ENCODE data around the gene ORM2.
"Not testable (repeated sequence)": the region's sequence is repeated elsewhere in the genome, so short reads cannot be mapped to it uniquely, and the experiment has no call there.

The ORM2 gene

GRCh38 chr9:114314881-114315722 lies 14.6 kb upstream of the ORM2 start:
- DNase-seq: no peak

- no peak for DNase-seq
Observed at GRCh38 chr9:114315723-114316363, 13.8 kb upstream of the ORM2 start.

DNA sequence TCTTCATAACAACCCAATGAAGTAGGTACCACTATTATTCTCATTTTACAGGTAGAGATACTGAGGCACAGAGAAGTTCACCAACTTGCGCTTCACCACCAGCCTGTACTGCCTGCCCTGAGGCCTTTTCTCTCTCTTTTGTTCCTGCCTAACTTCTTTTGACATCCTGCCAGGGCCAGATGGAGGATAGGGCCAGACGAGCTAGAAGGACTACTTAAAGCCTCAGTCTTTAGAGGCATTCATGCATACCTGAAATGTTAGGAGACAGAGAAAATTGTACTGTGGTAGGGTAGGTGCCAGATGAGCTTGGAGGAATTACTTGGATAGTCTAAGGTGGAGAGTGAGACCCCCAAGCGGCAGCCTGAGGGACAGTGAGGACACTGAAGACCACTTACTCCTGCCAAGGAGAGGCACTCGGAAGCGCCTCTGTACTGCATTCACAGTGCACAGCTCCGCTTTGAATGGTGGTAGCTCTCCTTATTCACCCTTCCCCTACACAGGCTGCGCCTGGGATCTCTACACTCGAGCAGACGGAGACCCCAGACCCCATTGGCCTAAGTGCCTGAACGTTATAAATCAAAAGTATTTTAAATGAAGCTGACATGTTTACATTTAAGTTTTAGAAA lies 13.0 kb upstream of the ORM2 start:
- no peak for DNase-seq

- DNase-seq: peak in 1 of 5 donors; percentile 66
Observed at GRCh38 chr9:114317665-114318357, 11.9 kb upstream of the ORM2 start.

- no peak for DNase-seq
Observed at GRCh38 chr9:114318416-114318815, 11.3 kb upstream of the ORM2 start.

- no peak for DNase-seq
Observed at GRCh38 chr9:114319147-114319546, 10.5 kb upstream of the ORM2 start.

GRCh38 chr9:114320710-114321109 lies 9.0 kb upstream of the ORM2 start:
- DNase-seq: not testable (repeated sequence)

GRCh38 chr9:114321759-114322158 lies 7.9 kb upstream of the ORM2 start:
- DNase-seq: no peak

DNA sequence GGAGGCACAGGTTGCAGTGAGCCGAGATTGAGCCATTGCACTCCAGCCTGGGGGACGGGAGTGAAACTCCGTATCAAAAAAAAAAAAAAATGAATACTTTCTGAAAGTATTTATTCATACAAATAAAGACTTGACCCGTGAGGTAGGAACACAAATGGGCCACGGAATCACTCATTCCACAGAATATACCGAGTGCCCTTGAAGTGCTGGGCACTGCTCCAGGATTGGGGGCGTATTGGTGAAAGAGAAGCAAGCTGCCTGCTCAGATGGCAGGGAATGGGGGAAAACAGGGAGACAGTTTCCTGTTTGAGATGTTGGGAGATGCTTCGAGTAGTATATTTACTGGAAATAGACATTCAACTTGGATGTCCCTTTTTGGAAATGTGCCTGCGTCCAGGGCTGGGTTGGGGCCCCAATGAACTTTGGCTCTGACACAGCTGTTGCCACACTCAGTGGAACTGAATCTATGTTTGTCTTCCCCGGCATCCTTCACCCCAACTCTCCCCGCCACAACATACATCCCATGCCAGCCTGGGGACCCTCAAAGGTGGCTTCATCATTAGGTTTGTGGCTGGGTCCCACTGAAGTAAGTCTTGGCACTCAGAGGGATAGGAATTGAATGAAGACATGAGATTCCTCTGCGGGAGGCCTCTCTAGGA lies 7.4 kb upstream of the ORM2 start:
- not testable (repeated sequence) for DNase-seq

DNA sequence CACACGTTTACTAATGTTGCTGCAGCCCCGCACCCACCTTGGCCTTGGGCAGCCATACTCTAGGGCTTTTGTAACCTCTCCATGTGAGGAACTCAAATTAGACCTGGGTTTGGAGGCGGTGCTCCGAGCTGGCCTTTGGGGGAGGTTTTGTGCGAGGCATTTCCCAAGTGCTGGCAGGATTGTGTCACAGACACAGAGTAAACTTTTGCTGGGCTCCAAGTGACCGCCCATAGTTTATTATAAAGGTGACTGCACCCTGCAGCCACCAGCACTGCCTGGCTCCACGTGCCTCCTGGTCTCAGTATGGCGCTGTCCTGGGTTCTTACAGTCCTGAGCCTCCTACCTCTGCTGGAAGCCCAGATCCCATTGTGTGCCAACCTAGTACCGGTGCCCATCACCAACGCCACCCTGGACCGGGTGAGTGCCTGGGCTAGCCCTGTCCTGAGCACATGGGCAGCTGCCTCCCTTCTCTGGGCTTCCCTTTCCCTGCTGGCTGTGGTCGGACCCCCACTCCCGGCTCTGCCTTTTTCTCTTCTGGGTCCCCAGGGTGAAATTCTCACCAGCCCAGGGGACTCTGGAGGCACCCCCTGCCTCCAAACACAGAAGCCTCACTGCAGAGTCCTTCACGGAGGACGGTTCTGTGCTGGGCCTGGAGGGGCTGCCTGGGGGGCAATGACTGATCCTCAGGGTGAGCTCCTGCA lies 6.7 kb upstream of the ORM2 start, which contains the start of gene ORM1:
TSS of gene ORM1 (plus strand) at position 268 of the 701 bp plus-strand sequence. CDS start at position 304, 36 bp downstream.
- not testable (repeated sequence) for DNase-seq

DNA sequence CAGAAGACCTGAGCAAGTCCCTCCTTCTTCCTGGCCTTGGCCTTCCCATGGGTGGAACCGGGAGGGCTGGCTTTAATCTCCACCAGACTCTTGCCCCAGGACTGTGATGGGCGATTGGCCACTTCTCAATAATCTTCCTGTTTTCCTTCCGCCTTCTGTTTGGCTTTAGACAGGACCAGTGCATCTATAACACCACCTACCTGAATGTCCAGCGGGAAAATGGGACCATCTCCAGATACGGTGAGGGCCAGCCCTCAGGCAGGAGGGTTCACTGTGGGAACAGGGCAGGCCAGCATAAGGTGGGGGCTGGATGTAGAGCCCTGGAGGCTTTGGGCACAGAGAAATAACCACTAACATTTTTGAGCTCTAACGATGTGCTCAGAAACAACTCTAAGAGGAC lies 5.8 kb upstream of the ORM2 start:
- not testable (repeated sequence) for DNase-seq

DNA sequence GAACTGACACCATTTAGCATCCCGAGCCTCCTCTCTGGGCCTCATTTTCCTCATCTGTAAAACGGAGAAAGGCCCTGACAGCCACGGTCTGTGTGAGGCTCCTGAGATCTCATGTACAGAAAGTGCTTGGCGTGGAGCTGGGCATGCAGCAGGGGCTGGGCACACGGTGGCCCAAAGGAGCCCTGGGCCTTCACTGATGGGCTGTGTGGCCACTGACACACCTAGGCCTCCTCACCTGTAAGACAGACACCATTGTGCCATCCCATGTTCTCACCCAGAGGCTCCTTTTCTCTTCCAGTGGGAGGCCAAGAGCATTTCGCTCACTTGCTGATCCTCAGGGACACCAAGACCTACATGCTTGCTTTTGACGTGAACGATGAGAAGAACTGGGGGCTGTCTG lies 5.2 kb upstream of the ORM2 start:
- DNase-seq: no peak

GRCh38 chr9:114324965-114325364 lies 4.7 kb upstream of the ORM2 start:
- not testable (repeated sequence) for DNase-seq

DNA sequence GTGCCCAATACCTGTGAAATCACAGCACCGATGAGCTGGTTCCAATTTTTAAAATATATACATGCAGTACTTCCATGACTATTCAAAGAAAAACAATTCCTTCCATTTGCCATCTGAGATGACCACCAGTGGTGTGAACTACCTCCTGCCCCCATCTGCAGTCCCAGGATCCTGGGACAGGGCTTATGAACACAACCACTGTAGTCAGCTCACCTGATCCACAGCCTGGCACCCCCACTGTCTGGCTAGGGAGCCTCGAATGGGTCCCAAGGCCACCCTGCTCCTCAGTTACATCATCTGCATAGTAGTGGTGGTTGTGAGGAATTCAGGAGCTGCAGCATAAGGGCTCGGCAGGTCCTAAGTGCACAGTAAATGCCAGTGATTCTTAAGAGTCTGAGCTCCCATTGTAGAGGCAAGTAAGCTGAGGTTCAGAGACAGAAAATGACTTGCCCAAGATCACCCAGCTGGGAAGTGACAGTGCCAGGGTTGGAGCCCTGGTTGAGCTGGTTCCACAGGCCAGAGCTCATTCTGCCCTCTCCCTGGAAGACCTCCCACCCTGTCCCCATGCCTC lies 3.9 kb upstream of the ORM2 start:
- not testable (repeated sequence) for DNase-seq

GRCh38 chr9:114327749-114328148 lies 1.9 kb upstream of the ORM2 start:
- no peak for DNase-seq

DNA sequence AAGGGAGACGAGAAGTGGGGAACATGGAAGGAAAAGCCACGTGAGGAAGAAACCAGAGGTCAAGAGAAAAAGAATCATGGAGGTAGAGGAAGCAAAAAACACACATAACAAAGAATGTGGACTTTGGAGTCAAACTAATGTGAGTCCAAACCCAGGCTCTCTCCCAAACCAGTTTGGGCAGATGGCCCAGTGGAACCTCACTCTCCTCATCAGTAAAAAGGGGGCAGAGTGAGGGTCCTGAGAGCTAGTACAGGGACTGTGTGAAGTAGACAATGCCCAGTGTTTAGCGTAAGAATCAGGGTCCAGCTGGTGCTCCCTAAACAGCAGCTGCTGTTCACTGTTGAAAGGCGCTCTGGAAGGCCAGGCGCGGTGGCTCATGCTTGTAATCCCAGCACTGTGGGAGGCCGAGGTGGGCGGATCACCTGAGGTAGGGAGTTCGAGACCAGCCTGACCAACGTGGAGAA lies 1.3 kb upstream of the ORM2 start:
- not testable (repeated sequence) for DNase-seq

DNA sequence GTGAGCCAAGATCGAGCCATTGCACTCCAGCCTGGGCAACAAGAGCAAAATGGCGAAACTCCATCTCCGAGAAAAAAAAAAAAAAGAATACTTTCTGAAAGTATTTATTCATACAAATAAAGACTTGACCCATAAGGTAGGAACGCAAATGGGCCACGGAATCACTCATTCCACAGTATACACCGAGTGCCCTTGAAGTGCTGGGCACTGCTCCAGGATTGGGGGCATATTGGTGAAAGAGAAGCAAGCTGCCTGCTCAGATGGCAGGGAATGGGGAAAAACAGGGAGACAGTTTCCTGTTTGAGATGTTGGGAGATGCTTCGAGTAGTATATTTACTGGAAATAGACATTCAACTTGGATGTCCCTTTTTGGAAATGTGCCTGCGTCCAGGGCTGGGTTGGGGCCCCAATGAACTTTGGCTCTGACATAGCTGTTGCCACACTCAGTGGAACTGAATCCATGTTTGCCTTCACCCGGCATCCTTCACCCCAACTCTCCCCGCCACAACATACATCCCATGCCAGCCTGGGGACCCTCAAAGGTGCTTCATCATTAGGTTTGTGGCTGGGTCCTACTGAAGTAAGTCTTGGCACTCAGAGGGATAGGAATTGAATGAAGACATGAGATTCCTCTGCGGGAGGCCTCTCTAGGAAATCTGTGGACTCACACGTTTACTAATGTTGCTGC lies 588 bp upstream of the ORM2 start:
- not testable (repeated sequence) for DNase-seq

DNA sequence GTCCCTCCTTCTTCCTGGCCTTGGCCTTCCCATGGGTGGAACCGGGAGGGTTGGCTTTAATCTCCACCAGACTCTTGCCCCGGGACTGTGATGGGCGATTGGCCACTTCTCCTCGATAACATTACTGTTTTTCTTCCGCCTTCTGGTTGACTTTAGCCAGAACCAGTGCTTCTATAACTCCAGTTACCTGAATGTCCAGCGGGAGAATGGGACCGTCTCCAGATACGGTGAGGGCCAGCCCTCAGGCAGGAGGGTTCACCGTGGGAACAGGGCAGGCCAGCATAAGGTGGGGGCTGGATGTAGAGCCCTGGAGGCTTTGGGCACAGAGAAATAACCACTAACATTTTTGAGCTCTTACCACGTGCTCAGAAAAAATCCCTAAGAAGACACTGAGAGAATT lies 967 bp downstream of the ORM2 start:
- no peak for DNase-seq

DNA sequence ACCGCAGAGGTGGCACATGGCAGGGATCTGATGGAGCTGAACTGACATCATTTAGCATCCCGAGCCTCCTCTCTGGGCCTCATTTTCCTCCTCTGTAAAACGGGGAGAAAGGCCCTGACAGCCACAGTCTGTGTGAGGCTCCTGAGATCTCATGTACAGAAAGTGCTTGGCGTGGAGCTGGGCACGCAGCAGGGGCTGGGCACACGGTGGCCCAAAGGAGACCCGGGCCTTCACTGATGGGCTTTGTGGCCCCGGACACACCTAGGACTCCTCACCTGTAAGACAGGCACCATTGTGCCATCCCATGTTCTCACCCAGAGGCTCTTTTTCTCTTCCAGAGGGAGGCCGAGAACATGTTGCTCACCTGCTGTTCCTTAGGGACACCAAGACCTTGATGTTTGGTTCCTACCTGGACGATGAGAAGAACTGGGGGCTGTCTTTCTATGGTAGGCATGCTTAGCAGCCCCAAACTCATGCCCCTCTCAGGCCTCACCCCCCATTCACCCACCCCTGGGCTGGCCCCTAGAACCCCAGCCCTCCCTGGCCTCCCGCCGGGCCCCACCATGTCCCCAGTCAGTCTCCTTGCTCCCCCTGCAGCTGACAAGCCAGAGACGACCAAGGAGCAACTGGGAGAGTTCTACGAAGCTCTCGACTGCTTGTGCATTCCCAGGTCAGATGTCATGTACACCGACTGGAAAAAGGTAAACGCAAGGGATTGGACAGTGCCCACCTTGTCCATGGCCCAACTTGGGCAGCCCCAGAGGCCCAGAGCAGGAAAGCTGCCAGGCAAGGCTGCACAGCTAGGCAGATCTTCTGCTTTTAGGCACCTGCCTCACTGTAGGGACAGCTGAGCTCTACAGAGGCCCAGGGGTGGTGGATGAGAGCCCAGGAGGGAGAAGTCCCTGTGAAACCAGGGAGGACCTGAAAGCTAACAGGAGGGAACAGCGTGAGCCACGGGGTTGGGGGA lies 1.8 kb downstream of the ORM2 start:
- not testable (repeated sequence) for DNase-seq
